Neural crest cell (in vitro differentiated cells): ENCODE measurements around the gene SLFNL1. TPM values are rescaled to one million over a fixed set of nuclear protein-coding genes. Genes with fewer than 3 reads are reported as not detected.

ENCODE experiments used
- DNase-seq: peaks from one replicate; pipeline ENCODE4 v3.0.0; 2021; ENCODE audit warnings: low read depth, mixed read lengths, low spot score
- H3K27ac Mint-ChIP-seq: one replicate; pipeline ENCODE4 v1.8.0; 2021; ENCODE audit warnings: mild to moderate bottlenecking, mixed read lengths; ENCODE audit not compliant: unreplicated experiment
- H3K27me3 Mint-ChIP-seq: 2 replicates; pipeline ENCODE4 v1.8.0; 2021; ENCODE audit warnings: low read depth, mild to moderate bottlenecking, mixed read lengths
- H3K36me3 Mint-ChIP-seq: 2 replicates; pipeline ENCODE4 v1.8.0; 2021; ENCODE audit warnings: low read depth, mild to moderate bottlenecking, mixed read lengths
- H3K4me1 Mint-ChIP-seq: 2 replicates; pipeline ENCODE4 v1.8.0; 2021; ENCODE audit warnings: mixed read lengths
- H3K4me3 Mint-ChIP-seq: one replicate; pipeline ENCODE4 v1.8.0; 2021; ENCODE audit warnings: mild to moderate bottlenecking, mixed read lengths
- H3K9me3 Mint-ChIP-seq: 2 replicates; pipeline ENCODE4 v1.8.0; 2021; ENCODE audit warnings: mixed read lengths
- CTCF ChIP-seq: fragments of 200-600 bp; sonication (generic); conservative IDR thresholded peaks from 2 replicates; pipeline ENCODE4 v1.5.0; 2021; ENCODE audit warnings: antibody characterized with exemption, mild to moderate bottlenecking
- total RNA-seq: library from RNA; stranded (reverse); gene quantifications from 2 replicates; pipeline ENCODE4 v1.2.1, GENCODE V29; 2021

Gene SLFNL1
- total RNA-seq, 1 donor from 2014 or later, result 0.37 TPM

- H3K36me3 Mint-ChIP-seq, result peaks cover 16% of the 10 kb centered on the region
- H3K27ac Mint-ChIP-seq, result no peak overlapping the region
- DNase-seq, result no peak
- H3K4me3 Mint-ChIP-seq, result no peak overlapping the region
- H3K9me3 Mint-ChIP-seq, result no peaks in the 10 kb centered on the region
- no peaks in the 10 kb centered on the region for H3K27me3 Mint-ChIP-seq
- no peak for TF ChIP-seq CTCF
- H3K4me1 Mint-ChIP-seq, result no peaks in the 10 kb centered on the region
Measured at GRCh38 chr1:41037116-41037903, 15.8 kb upstream of the SLFNL1 start.

GRCh38 chr1:41033272-41033671 is 11.7 kb upstream of the SLFNL1 start:
- H3K36me3 Mint-ChIP-seq, result peaks cover 28% of the 10 kb centered on the region
- no peaks in the 10 kb centered on the region for H3K4me1 Mint-ChIP-seq
- no peak for DNase-seq
- H3K27ac Mint-ChIP-seq, result no peak overlapping the region
- no peaks in the 10 kb centered on the region for H3K27me3 Mint-ChIP-seq
- no peak for TF ChIP-seq CTCF
- no peaks in the 10 kb centered on the region for H3K9me3 Mint-ChIP-seq
- no peak overlapping the region for H3K4me3 Mint-ChIP-seq

- Mint-ChIP-seq H3K9me3 (no peaks in the 10 kb centered on the region), H3K27me3 (no peaks in the 10 kb centered on the region), H3K4me3 (no peak overlapping the region), H3K27ac (no peak overlapping the region), H3K36me3 (peaks cover 31% of the 10 kb centered on the region), H3K4me1 (no peaks in the 10 kb centered on the region)
- no peak for TF ChIP-seq CTCF
- DNase-seq, result no peak
Measured at GRCh38 chr1:41032147-41032546, 10.6 kb upstream of the SLFNL1 start.

- TF ChIP-seq CTCF, result no peak
- no peak overlapping the region for H3K4me3 Mint-ChIP-seq
- H3K36me3 Mint-ChIP-seq, result peaks cover 34% of the 10 kb centered on the region
- H3K4me1 Mint-ChIP-seq, result no peaks in the 10 kb centered on the region
- no peaks in the 10 kb centered on the region for H3K9me3 Mint-ChIP-seq
- no peak overlapping the region for H3K27ac Mint-ChIP-seq
- DNase-seq, result no peak
- H3K27me3 Mint-ChIP-seq, result peaks cover 3% of the 10 kb centered on the region
Measured at GRCh38 chr1:41030872-41031616, 9.5 kb upstream of the SLFNL1 start.

- Mint-ChIP-seq H3K27ac (no peak overlapping the region), H3K9me3 (no peaks in the 10 kb centered on the region), H3K27me3 (peaks cover 9% of the 10 kb centered on the region), H3K4me3 (no peak overlapping the region), H3K36me3 (peaks cover 30% of the 10 kb centered on the region), H3K4me1 (peaks cover 15% of the 10 kb centered on the region)
- no peak for DNase-seq
- no peak for TF ChIP-seq CTCF
Measured at GRCh38 chr1:41028034-41028642, 6.6 kb upstream of the SLFNL1 start.
